Naive thymus-derived CD4-positive, alpha-beta T cell (primary cell): ENCODE data around the gene FRAS1. TPM values are rescaled to one million over a fixed set of nuclear protein-coding genes. Genes with fewer than 3 reads are reported as not detected.
"Not testable (repeated sequence)": the region's sequence is repeated elsewhere in the genome, so short reads cannot be mapped to it uniquely, and the experiment has no call there.

ENCODE experiments used
- ATAC-seq: fragments of 150-1000 bp; cut with Tn5 transposase; 2 replicates; pipeline ENCODE4 v1.10.0; 2021; ENCODE audit warnings: mild to moderate bottlenecking, moderate library complexity
- CTCF ChIA-PET: fragments of 350-600 bp; sonication (Branson Sonifier 250); formaldehyde crosslinking; loops from one replicate; lab custom pipeline; 2021; ENCODE audit warnings: antibody characterized with exemption; lab: Charles Lee
- POLR2A ChIA-PET: fragments of 350-600 bp; sonication (Branson Sonifier 250); formaldehyde crosslinking; loops from one replicate; lab custom pipeline; 2021; ENCODE audit warnings: antibody characterized with exemption, inconsistent platforms; lab: Charles Lee
- DNase-seq, 9 donors: peaks; one replicate each; pipeline versions ENCODE4 v3.0.0 to v3.0.0-alpha.2; 2020 to 2022; ENCODE audit warnings: mixed read lengths in 1 of 9
- H3K27ac ChIP-seq: one replicate; pipeline ENCODE4 v1.7.0; 2013; ENCODE audit warnings: mild to moderate bottlenecking, low read depth, low read length, moderate library complexity
- H3K27me3 ChIP-seq, 2 donors: one replicate each; pipeline ENCODE4 v1.7.0; 2013; ENCODE audit warnings: low read length in 2 of 2, mild to moderate bottlenecking in 2 of 2, moderate library complexity in 2 of 2; ENCODE audit not compliant: control insufficient read depth in 2 of 2, insufficient read depth in 2 of 2
- H3K36me3 ChIP-seq, 3 experiments: 1 replicate in 2 of 3; 2 replicates in 1 of 3; pipeline ENCODE4 v1.7.0; 2013; ENCODE audit warnings: low read length in 3 of 3, mild to moderate bottlenecking in 3 of 3, moderate library complexity in 1 of 3; ENCODE audit not compliant: insufficient read depth in 3 of 3, control insufficient read depth in 2 of 3
- H3K4me1 ChIP-seq, 2 donors: one replicate each; pipeline ENCODE4 v1.7.0; 2013; ENCODE audit warnings: low read length in 2 of 2, mild to moderate bottlenecking in 2 of 2, moderate library complexity in 1 of 2; ENCODE audit not compliant: control insufficient read depth in 2 of 2, insufficient read depth in 2 of 2
- H3K4me3 ChIP-seq: 2 replicates; pipeline ENCODE4 v1.7.0; 2013; ENCODE audit warnings: mild to moderate bottlenecking, low read length
- H3K9me3 ChIP-seq, 3 experiments: 1 replicate in 2 of 3; 2 replicates in 1 of 3; pipeline ENCODE4 v1.7.0; 2013; ENCODE audit warnings: low read length in 3 of 3; ENCODE audit not compliant: control insufficient read depth in 2 of 3
- H3K27ac Mint-ChIP-seq, 9 donors: one replicate each; pipeline ENCODE4 v1.8.0; 2020 to 2022; ENCODE audit warnings: mixed read lengths in 9 of 9, mild to moderate bottlenecking in 8 of 9, moderate library complexity in 5 of 9, inconsistent platforms in 2 of 9
- H3K27me3 Mint-ChIP-seq, 5 donors: one replicate each; pipeline ENCODE4 v1.8.0; 2021 to 2022; ENCODE audit warnings: mixed read lengths in 5 of 5, mild to moderate bottlenecking in 1 of 5
- H3K36me3 Mint-ChIP-seq, 5 donors: one replicate each; pipeline ENCODE4 v1.8.0; 2020 to 2022; ENCODE audit warnings: mixed read lengths in 5 of 5, mild to moderate bottlenecking in 3 of 5, inconsistent platforms in 1 of 5
- H3K4me1 Mint-ChIP-seq, 7 donors: one replicate each; pipeline ENCODE4 v1.8.0; 2020 to 2022; ENCODE audit warnings: mixed read lengths in 7 of 7, mild to moderate bottlenecking in 3 of 7, inconsistent platforms in 1 of 7
- H3K4me3 Mint-ChIP-seq, 10 donors: one replicate each; pipeline ENCODE4 v1.8.0; 2020 to 2022; ENCODE audit warnings: mild to moderate bottlenecking in 10 of 10, mixed read lengths in 10 of 10, moderate library complexity in 6 of 10, inconsistent platforms in 2 of 10
- H3K9me3 Mint-ChIP-seq, 11 donors: one replicate each; pipeline ENCODE4 v1.8.0; 2020 to 2022; ENCODE audit warnings: mixed read lengths in 11 of 11, mild to moderate bottlenecking in 4 of 11, inconsistent platforms in 1 of 11, moderate library complexity in 1 of 11
- intact Hi-C, 2 donors: fragments of 100-400 bp; cut with micrococcal nuclease; formaldehyde crosslinking; loops; one replicate each; pipeline ENCODE4 v1.15.1; 2023
- polyA plus RNA-seq, 2 donors: library from polyadenylated mRNA; unstranded; fragments of 300-500 nt; fragmentation: Illumina TruSeq; gene quantifications; one replicate each; pipeline ENCODE4 v1.2.3, GENCODE V29; 2021
- total RNA-seq, 6 experiments: library from RNA in 5 of 6; stranded (reverse) in 5 of 6; gene quantifications; 1 replicate in 5 of 6; 2 replicates in 1 of 6; pipeline ENCODE4 v1.2.3 and lab custom pipeline; 2021 to 2026

FRAS1 gene
- total RNA-seq (under 1 TPM in 1 of 5 experiments, not detected in 4; 0.02 TPM), polyA plus RNA-seq (not detected), total RNA-seq (lab: John Stamatoyannopoulos, UW) (0.67 reads per million)

DNA sequence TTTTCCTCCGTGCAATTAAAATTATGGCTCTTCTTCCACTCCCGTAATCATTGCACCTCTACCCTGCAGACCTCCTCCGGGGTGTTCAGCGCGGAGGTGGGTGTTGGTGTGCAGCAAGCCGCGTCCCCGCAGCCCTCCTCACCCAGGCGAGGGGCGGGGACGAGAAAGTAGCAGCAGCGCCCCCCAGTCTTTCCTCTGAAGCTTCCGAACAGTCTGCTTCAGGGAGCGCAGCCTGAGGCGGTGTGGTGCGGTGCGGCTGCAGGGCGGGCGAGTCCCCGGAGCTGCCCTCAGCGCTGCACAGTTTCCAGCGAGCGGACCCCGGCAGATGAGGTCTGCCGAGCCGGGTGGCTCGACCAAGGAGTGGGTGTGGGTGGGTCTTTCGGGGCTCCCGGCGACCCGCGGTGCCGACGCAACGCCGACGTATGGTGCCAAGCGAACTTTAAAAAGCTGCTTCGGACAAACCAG, at the start of gene FRAS1:
Gene FRAS1, plus strand, starts transcription at position 189 of the 465 bp plus-strand sequence. CDS start 687 bp downstream, outside the sequence.
- Mint-ChIP-seq H3K4me3 (peak within 1 kb of the TSS; percentile 84 to 96 (median 86)), H3K27me3 (peaks cover 66 to 80% (median 72%) of the 10 kb centered on the region in 5 donors), H3K36me3 (no peaks in the 10 kb centered on the region), H3K27ac (peak within 1 kb of the TSS in 3 of 9 donors; percentile 16 to 89 (median 28)), H3K4me1 (peaks cover 24 to 33% (median 26%) of the 10 kb centered on the region in 7 donors), H3K9me3 (peaks cover 0 to 3% (median 0%) of the 10 kb centered on the region in 11 donors)
- Histone ChIP-seq H3K4me1 (peaks cover 10 to 14% of the 10 kb centered on the region in 2 donors), H3K27ac (no peak within 1 kb of the TSS), H3K36me3 (no peaks in the 10 kb centered on the region), H3K27me3 (peaks cover 6 to 18% of the 10 kb centered on the region in 2 donors), H3K9me3 (no peaks in the 10 kb centered on the region), H3K4me3 (peak within 1 kb of the TSS; percentile 57)
- ChIA-PET CTCF (no interaction called here), POLR2A (no interaction called here)
- intact Hi-C loops = loop anchor here (5.0 to 10.0 kb wide), 3 partner anchors 460 to 808 kb away; no protein-coding TSS in a partner anchor
- ATAC-seq (peak; percentile 46), DNase-seq (peak in 1 of 9 donors; percentile 27)

- DNase-seq, H3K4me3 Mint-ChIP-seq, POLR2A ChIA-PET, H3K27ac Mint-ChIP-seq, H3K4me1 Mint-ChIP-seq, H3K27me3 ChIP-seq, H3K36me3 ChIP-seq, H3K9me3 ChIP-seq, H3K27ac ChIP-seq, ATAC-seq, H3K4me3 ChIP-seq, H3K4me1 ChIP-seq, intact Hi-C loops, CTCF ChIA-PET, H3K36me3 Mint-ChIP-seq: not testable (repeated sequence)
- Mint-ChIP-seq H3K9me3 (peaks cover 4 to 29% (median 11%) of the 10 kb centered on the region in 11 donors), H3K27me3 (peaks cover 2 to 23% (median 9%) of the 10 kb centered on the region in 5 donors)
Measured at GRCh38 chr4:78011003-78011402, 46.1 kb upstream of the FRAS1 start.

GRCh38 chr4:78014889-78015886, 41.9 kb upstream of the FRAS1 start:
- H3K27ac Mint-ChIP-seq = no peak overlapping the region
- Histone ChIP-seq H3K27ac (no peak overlapping the region), H3K36me3 (no peaks in the 10 kb centered on the region), H3K4me3 (no peak overlapping the region), H3K4me1 (no peaks in the 10 kb centered on the region), H3K27me3 (no peaks in the 10 kb centered on the region), H3K9me3 (peaks cover 0 to 8% (median 0%) of the 10 kb centered on the region in 3 experiments)
- H3K9me3 Mint-ChIP-seq = peaks cover 4 to 29% (median 8%) of the 10 kb centered on the region in 11 donors
- ATAC-seq (no peak), DNase-seq (no peak)
- no peaks in the 10 kb centered on the region for H3K4me1 Mint-ChIP-seq
- ChIA-PET CTCF (no interaction called here), POLR2A (no interaction called here)
- H3K4me3 Mint-ChIP-seq = no peak overlapping the region
- peaks cover 0 to 25% (median 15%) of the 10 kb centered on the region in 5 donors for H3K27me3 Mint-ChIP-seq
- peaks cover 0 to 7% (median 7%) of the 10 kb centered on the region in 5 donors for H3K36me3 Mint-ChIP-seq
- intact Hi-C loops = no loop called here

DNA sequence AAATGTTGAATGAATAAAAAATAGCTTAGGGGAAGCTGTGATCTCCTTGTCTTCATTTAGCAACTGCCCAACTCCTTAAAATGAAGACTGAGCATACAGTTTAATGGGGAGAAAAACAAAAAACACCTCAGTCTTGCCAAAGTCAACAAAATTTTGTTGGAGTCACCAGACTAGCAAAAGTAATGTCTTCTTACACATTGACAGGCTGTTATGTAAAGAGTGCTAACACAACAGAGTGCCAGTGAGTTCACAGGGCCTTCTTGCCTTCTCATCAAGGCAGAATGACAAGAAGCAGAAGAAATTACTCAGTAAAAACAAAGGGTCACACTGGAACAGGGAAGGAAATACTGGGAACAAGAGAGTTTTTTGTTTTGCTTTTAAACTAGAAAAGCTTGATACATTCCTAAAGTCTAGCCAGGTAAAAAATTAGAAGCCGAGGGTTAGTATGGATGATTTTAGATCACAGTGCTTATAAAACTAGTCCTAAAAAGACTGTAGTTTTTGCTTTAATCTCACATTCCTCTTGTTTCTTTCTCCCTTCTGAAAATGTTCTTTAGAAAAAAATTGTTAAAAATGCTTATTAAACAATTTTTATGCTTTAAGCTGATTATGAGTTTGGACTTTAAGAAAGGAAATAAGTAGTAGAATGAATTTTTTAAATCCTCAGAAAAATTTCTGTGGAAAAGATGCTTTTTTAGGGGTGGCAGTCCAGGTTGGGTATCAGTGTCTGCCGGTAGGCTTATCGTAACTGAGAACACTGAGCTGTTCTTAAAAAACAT, 38.7 kb upstream of the FRAS1 start:
- H3K9me3 ChIP-seq = no peaks in the 10 kb centered on the region
- no peaks in the 10 kb centered on the region for H3K4me1 Mint-ChIP-seq
- ChIA-PET POLR2A (no interaction called here), CTCF (no interaction called here)
- H3K27me3 ChIP-seq = no peaks in the 10 kb centered on the region
- no peak overlapping the region for H3K27ac Mint-ChIP-seq
- H3K27me3 Mint-ChIP-seq = peaks cover 0 to 24% (median 7%) of the 10 kb centered on the region in 5 donors
- H3K27ac ChIP-seq = no peak overlapping the region
- no peaks in the 10 kb centered on the region for H3K36me3 ChIP-seq
- peaks cover 0 to 5% (median 0%) of the 10 kb centered on the region in 11 donors for H3K9me3 Mint-ChIP-seq
- no peaks in the 10 kb centered on the region for H3K36me3 Mint-ChIP-seq
- H3K4me1 ChIP-seq = no peaks in the 10 kb centered on the region
- no peak overlapping the region for H3K4me3 Mint-ChIP-seq
- DNase-seq = no peak
- intact Hi-C loops = no loop called here
- no peak for ATAC-seq
- H3K4me3 ChIP-seq = no peak overlapping the region

DNA sequence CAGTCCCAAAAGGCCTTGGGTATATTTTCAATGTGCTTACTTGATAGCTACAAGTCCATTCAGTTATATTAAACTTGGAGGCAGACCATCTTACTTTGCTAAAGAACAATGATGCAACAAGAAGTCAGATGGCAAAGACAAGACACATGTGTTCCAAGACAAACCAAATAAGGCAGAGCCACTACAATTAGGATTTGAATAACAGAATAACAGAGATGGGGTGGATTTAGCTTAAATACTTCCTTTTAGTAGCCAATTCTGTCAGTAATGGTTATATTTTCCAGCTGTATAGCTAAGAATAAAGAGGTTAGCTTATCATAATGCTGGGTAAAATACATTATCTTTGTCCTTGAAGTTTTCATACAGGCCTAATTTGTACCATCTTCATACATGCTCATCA, 37.7 kb upstream of the FRAS1 start:
- H3K9me3 ChIP-seq = no peaks in the 10 kb centered on the region
- H3K4me1 ChIP-seq = no peaks in the 10 kb centered on the region
- H3K4me1 Mint-ChIP-seq = no peaks in the 10 kb centered on the region
- intact Hi-C loops = no loop called here
- POLR2A ChIA-PET = no interaction called here
- H3K4me3 Mint-ChIP-seq = no peak overlapping the region
- no peaks in the 10 kb centered on the region for H3K36me3 Mint-ChIP-seq
- no peak overlapping the region for H3K4me3 ChIP-seq
- DNase-seq = no peak
- no peaks in the 10 kb centered on the region for H3K36me3 ChIP-seq
- no peak overlapping the region for H3K27ac Mint-ChIP-seq
- ATAC-seq = no peak
- peaks cover 0 to 3% (median 0%) of the 10 kb centered on the region in 11 donors for H3K9me3 Mint-ChIP-seq
- no peak overlapping the region for H3K27ac ChIP-seq
- H3K27me3 ChIP-seq = no peaks in the 10 kb centered on the region
- H3K27me3 Mint-ChIP-seq = peaks cover 0 to 19% (median 7%) of the 10 kb centered on the region in 5 donors
- CTCF ChIA-PET = no interaction called here

- H3K27me3 ChIP-seq = no peaks in the 10 kb centered on the region
- ChIA-PET CTCF (no interaction called here), POLR2A (no interaction called here)
- no peaks in the 10 kb centered on the region for H3K36me3 ChIP-seq
- H3K4me3 ChIP-seq = no peak overlapping the region
- no peak for ATAC-seq
- H3K4me1 Mint-ChIP-seq = no peaks in the 10 kb centered on the region
- intact Hi-C loops = no loop called here
- no peaks in the 10 kb centered on the region for H3K4me1 ChIP-seq
- H3K9me3 Mint-ChIP-seq = peaks cover 0 to 1% (median 0%) of the 10 kb centered on the region in 11 donors
- no peak for DNase-seq
- peaks cover 0 to 14% (median 2%) of the 10 kb centered on the region in 5 donors for H3K27me3 Mint-ChIP-seq
- no peak overlapping the region for H3K27ac Mint-ChIP-seq
- H3K27ac ChIP-seq = no peak overlapping the region
- H3K36me3 Mint-ChIP-seq = no peaks in the 10 kb centered on the region
- H3K9me3 ChIP-seq = no peaks in the 10 kb centered on the region
- no peak overlapping the region for H3K4me3 Mint-ChIP-seq
Measured at GRCh38 chr4:78020677-78021076, 36.4 kb upstream of the FRAS1 start.
